C4-2B (cell line): ENCODE results near the gene MGMT.

ENCODE experiments used
- H3K27ac ChIP-seq: fragments of 450-650 bp; 2 replicates; pipeline ENCODE4 v1.5.1; 2017
- ZFX ChIP-seq: fragments of 450-650 bp; IDR thresholded peaks from 2 replicates; pipeline ENCODE4 v1.6.1; 2017
- TF ChIP-seq, protein P1 (sequence below): fragments of 450-650 bp; conservative IDR thresholded peaks from 2 replicates; pipeline ENCODE4 v1.5.1; 2017; ENCODE audit warnings: mild to moderate bottlenecking

The MGMT gene

DNA sequence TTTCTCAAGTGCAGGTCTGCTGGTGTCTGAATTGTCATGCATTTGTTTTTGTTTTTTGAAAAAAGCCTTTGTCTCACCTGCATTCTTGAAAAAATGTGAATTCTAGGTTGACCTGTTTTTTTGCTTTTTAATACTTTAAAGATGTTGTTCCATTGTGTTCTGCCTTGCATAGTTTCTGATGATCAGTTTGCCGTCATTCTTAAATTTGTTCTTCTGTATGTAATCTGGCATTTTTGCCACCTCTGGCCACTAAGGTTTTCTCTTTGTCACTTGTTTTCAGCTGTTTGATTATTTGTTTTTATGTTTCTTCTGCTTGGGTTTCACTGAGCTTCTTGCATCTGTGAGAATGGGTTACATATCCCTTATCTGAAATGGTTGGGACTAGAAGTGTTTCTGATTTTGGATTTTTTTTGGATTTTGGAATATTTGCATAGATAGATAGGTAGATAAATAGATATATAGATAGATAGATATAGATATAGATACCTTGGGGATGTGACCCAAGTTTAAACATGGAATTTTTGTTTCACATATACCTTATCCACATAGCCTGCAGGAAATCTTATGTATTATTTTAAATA lies 16.5 kb downstream of the MGMT start:
- TF ChIP-seq, protein P1, sequence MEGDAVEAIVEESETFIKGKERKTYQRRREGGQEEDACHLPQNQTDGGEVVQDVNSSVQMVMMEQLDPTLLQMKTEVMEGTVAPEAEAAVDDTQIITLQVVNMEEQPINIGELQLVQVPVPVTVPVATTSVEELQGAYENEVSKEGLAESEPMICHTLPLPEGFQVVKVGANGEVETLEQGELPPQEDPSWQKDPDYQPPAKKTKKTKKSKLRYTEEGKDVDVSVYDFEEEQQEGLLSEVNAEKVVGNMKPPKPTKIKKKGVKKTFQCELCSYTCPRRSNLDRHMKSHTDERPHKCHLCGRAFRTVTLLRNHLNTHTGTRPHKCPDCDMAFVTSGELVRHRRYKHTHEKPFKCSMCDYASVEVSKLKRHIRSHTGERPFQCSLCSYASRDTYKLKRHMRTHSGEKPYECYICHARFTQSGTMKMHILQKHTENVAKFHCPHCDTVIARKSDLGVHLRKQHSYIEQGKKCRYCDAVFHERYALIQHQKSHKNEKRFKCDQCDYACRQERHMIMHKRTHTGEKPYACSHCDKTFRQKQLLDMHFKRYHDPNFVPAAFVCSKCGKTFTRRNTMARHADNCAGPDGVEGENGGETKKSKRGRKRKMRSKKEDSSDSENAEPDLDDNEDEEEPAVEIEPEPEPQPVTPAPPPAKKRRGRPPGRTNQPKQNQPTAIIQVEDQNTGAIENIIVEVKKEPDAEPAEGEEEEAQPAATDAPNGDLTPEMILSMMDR = no peak
- no peak for TF ChIP-seq ZFX
- no peak overlapping the region for H3K27ac ChIP-seq

DNA sequence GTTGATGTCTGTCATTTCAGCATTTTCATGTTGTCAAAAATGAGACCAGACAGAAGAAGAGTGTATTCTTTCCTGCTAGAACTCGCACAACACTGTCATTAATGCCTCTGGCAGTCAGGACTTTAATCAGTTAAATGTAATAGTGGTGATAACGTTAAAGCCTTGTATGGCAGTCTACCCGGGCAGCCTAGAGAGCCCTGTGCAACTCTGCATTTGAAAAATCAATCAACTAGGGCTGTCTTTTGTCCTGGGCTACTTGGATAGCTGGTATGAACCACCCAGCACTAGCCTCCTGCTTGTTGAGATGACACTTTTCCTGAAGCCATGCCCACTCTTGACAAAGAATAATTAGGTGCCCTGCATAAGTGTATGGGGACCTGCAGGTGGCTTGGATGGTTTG lies 19.8 kb downstream of the MGMT start:
- H3K27ac ChIP-seq = no peak overlapping the region
- TF ChIP-seq, protein P1 = no peak
- no peak for TF ChIP-seq ZFX

DNA sequence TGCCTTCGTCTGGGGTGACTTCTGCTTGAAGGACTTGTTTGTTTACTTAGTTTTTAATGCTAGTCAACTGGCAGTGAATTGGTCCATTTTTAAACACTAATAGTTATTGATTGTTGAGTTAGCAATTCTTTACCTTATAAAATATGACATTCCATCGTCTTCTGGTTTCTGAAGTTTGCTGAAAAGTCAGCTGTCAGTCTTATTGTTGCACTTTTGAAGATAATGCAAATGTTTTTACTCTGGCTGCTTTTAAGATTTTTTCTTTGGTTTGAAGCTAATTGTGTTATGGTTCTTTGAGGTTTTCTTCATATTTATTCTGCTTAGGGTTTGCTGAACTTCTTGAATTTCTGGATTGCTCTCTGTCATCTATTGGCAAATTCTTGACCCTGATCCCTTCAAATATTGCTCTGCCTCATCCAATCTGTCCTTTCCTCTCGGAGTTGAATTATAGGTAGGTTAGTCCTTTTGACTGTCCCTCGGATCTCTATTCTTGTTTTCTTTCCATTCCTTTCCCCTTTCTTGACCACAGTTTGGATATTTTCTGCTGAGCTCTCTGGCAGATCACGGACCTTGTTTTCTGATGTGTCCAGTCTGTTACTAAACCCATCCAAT lies 24.2 kb downstream of the MGMT start:
- TF ChIP-seq, protein P1 = no peak
- no peak for TF ChIP-seq ZFX
- H3K27ac ChIP-seq = no peak overlapping the region

DNA sequence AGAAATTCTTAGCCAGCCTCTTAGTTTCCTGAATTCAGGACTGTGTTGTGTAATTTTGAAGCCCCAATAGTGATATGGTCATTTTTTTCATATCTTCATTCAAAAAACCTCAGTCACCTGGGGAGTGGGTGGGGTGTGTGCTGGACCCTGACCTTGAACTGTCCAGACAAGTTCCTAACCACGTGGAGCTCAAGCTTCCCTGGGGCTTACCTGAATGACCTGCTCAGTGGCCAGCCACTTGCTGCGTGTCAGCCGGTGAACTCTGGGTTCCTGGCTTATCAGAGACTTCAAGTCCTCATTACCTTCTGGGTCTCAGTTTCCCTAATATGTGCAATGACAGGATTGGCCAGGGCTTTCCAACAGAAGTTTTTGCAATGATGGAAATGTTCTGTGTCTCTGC lies 27.1 kb downstream of the MGMT start:
- TF ChIP-seq, protein P1 = no peak
- TF ChIP-seq ZFX = no peak
- no peak overlapping the region for H3K27ac ChIP-seq

DNA sequence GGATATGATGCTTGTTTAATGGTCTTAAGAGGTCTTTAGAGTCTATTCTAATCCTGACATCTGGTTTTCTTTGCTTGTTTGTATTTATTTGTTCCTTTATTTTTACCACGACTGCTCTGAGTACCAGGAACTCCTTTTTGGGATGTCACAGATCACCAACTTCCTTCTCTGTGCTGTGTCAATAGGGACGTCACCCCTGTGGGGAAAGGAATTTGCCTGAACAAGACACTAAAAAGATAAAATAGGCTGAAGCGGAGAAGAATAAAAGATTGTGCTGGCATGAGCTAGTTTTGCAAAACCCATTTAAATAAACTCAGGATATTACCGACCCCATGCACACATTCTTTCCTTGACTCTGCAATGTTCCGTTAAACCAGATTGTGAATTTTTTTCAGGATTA lies 27.7 kb downstream of the MGMT start:
- TF ChIP-seq, protein P1 = no peak
- no peak for TF ChIP-seq ZFX

DNA sequence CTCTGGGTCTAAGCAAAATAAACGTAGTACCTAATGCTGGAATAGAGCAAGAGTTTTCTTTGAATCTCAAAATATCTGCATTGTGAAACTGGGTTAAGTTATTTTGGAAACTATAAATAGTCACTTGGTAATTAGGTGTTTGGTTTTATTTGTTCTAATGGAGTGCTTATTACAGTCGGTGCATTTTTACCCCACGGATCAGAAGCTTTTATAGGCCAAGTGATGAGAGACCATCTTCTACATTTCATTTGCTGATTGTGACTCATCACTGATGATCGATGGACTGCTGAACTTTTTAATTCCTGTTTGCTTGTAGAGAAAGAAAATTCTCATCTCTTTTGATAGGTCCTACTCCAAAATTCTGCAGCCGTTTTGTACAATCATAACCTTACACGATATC lies 28.2 kb downstream of the MGMT start:
- no peak overlapping the region for H3K27ac ChIP-seq
- TF ChIP-seq, protein P1 = no peak

More for the DNA sequence above, 27.7 kb downstream of the MGMT start:
- H3K27ac ChIP-seq = no peak overlapping the region

DNA sequence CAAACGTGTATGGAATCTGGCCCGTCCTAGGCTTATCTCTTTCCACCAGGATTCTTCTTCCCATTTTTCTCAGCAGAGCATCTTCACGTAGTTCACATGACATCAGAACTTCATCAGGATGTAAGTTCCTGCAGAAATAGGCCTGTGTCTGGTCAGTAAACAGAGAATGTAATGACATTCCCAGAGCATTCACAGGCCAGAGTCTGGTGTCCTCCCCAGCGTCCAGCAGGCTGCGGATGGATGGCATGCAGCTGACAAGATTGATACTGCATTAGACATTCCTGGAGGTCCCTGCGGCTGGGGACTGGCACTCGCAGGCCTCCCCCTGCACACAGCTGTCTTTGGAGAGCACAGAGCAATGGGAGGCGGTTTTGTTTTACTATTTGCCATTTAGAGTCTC lies 28.7 kb downstream of the MGMT start:
- TF ChIP-seq ZFX = no peak
- TF ChIP-seq, protein P1 = no peak
- H3K27ac ChIP-seq = no peak overlapping the region
